Measurements from ENCODE around the gene DOCK7. TPM values are rescaled to one million over a fixed set of nuclear protein-coding genes. Genes with fewer than 3 reads are reported as not detected.

The DOCK7 gene
- total and polyA plus RNA-seq, 4 donors: 5.6 to 35.1 (median 21.7) TPM

DNA sequence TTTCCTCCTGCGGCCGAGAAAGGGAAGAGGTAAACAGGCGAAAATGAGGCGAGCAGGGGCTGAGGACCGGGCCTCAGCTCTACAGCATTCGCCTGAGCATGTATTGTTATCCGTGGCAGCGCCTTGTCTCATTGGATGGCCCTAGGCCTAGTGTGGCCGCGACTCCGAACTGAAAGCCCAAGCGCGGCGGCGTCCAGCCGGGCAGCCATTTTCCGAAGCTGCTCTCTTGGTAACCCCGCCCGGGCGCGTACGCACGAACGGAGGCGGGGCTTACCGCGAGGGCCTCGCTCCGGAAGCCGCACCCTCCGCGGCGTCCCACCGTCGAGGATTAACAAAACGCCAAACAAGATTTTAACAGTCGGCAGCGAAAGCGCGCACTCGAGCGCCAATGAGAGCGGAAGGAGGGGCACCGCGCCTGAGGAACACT lies 252.1 kb downstream of the DOCK7 start:
- H3K9me3 ChIP-seq (ENCODE audit: control insufficient read depth in 4 of 4, low read length in 3 of 4): no peaks in the 10 kb centered on the region
- H3K4me1 ChIP-seq (ENCODE audit: control insufficient read depth in 4 of 4, insufficient read depth in 4 of 4, low read length in 3 of 4): peaks cover 6 to 31% (median 20%) of the 10 kb centered on the region in 4 donors
- peak overlapping the region; percentile 91 to 96 for H3K27ac ChIP-seq (ENCODE audit: low read depth in 1 of 2, low read length in 2 of 2)
- DNase-seq (ENCODE audit: low spot score): peak; percentile 93
- WGBS: under 1% methylated on average over 45 of the region's 45 CpGs
- H3K9ac ChIP-seq (ENCODE audit: low read depth in 1 of 2, low read length in 2 of 2): peak overlapping the region; percentile 86 to 96
- no peaks in the 10 kb centered on the region for H3K27me3 ChIP-seq (ENCODE audit: control insufficient read depth in 4 of 4, insufficient read depth in 4 of 4, low read length in 3 of 4)
- H3K4me3 ChIP-seq (ENCODE audit: low read depth in 1 of 3, low read length in 3 of 3): peak overlapping the region; percentile 79 to 100 (median 97)
- TF ChIP-seq YY1 (IDR thresholded peaks at IDR 0.05) (peak; percentile 99), TAF1 (conservative IDR thresholded peaks at IDR 0.05) (peak; percentile 74), RAD21 (IDR thresholded peaks at IDR 0.05) (no peak), GABPA (IDR thresholded peaks at IDR 0.05 in 1 of 2, conservative IDR thresholded peaks at IDR 0.05 in 1 of 2) (peak in 1 of 2 donors; percentile 83), RXRA (IDR thresholded peaks at IDR 0.05) (peak in 1 of 2 donors; percentile 45)
- TF ChIP-seq, protein P1, sequence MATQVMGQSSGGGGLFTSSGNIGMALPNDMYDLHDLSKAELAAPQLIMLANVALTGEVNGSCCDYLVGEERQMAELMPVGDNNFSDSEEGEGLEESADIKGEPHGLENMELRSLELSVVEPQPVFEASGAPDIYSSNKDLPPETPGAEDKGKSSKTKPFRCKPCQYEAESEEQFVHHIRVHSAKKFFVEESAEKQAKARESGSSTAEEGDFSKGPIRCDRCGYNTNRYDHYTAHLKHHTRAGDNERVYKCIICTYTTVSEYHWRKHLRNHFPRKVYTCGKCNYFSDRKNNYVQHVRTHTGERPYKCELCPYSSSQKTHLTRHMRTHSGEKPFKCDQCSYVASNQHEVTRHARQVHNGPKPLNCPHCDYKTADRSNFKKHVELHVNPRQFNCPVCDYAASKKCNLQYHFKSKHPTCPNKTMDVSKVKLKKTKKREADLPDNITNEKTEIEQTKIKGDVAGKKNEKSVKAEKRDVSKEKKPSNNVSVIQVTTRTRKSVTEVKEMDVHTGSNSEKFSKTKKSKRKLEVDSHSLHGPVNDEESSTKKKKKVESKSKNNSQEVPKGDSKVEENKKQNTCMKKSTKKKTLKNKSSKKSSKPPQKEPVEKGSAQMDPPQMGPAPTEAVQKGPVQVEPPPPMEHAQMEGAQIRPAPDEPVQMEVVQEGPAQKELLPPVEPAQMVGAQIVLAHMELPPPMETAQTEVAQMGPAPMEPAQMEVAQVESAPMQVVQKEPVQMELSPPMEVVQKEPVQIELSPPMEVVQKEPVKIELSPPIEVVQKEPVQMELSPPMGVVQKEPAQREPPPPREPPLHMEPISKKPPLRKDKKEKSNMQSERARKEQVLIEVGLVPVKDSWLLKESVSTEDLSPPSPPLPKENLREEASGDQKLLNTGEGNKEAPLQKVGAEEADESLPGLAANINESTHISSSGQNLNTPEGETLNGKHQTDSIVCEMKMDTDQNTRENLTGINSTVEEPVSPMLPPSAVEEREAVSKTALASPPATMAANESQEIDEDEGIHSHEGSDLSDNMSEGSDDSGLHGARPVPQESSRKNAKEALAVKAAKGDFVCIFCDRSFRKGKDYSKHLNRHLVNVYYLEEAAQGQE (IDR thresholded peaks at IDR 0.05): peak; percentile 62
- no peaks in the 10 kb centered on the region for H3K36me3 ChIP-seq (ENCODE audit: control insufficient read depth in 4 of 4, insufficient read depth in 3 of 4, low read depth in 1 of 4, low read length in 3 of 4)

DNA sequence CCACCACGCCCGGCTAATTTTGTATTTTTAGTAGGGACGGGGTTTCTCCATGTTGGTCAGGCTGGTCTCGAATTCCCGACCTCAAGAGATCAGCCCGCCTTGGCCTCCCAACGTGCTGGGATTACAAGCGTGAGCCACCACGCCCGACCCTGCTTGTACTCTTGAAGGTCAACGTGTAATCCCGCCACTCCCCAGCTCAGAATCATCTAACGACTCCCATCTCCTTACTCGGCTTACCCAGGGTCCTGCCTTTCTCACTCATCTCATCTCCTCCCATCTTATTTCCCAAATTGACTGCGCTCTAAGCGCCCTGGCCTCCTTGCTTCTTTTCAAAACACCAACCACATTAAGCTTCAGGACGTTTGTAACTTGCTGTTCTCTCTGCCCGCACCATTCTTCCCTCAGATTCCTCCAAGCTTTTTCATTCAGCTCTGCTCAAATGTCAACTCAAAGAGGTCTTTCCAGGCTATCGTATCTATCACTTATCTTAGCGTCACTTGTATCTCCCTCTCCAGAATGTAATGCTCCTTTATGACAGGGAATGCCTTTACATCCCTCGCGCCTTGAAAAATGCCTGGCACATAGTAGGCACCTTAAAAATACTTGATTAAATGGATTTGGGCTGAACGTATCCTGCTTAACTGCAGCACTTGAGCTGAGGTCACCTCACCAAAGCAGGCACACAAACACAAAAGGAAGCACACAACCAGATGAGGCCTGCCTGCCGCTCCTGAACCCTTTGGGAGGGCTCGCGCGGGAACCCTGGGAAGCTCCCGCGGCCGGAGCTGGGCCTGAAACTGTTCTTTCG lies 252.8 kb downstream of the DOCK7 start:
- Histone ChIP-seq H3K27me3 (ENCODE audit: control insufficient read depth in 4 of 4, insufficient read depth in 4 of 4, low read length in 3 of 4) (no peaks in the 10 kb centered on the region), H3K9me3 (ENCODE audit: control insufficient read depth in 4 of 4, low read length in 3 of 4) (no peaks in the 10 kb centered on the region), H3K9ac (ENCODE audit: low read depth in 1 of 2, low read length in 2 of 2) (peak overlapping the region; percentile 86 to 96), H3K4me1 (ENCODE audit: control insufficient read depth in 4 of 4, insufficient read depth in 4 of 4, low read length in 3 of 4) (peaks cover 6 to 29% (median 20%) of the 10 kb centered on the region in 4 donors), H3K4me3 (ENCODE audit: low read depth in 1 of 3, low read length in 3 of 3) (peak overlapping the region; percentile 79 to 100 (median 97)), H3K27ac (ENCODE audit: low read depth in 1 of 2, low read length in 2 of 2) (peak overlapping the region; percentile 91 to 96), H3K36me3 (ENCODE audit: control insufficient read depth in 4 of 4, insufficient read depth in 3 of 4, low read depth in 1 of 4, low read length in 3 of 4) (no peaks in the 10 kb centered on the region)
- TF ChIP-seq TAF1 (conservative IDR thresholded peaks at IDR 0.05): no peak
- TF ChIP-seq SP1 (IDR thresholded peaks at IDR 0.05): no peak
- TF ChIP-seq RAD21 (IDR thresholded peaks at IDR 0.05): no peak
- TF ChIP-seq GABPA (IDR thresholded peaks at IDR 0.05 in 1 of 2, conservative IDR thresholded peaks at IDR 0.05 in 1 of 2): no peak
- no peak for TF ChIP-seq RXRA (IDR thresholded peaks at IDR 0.05)
- TF ChIP-seq, protein P2, sequence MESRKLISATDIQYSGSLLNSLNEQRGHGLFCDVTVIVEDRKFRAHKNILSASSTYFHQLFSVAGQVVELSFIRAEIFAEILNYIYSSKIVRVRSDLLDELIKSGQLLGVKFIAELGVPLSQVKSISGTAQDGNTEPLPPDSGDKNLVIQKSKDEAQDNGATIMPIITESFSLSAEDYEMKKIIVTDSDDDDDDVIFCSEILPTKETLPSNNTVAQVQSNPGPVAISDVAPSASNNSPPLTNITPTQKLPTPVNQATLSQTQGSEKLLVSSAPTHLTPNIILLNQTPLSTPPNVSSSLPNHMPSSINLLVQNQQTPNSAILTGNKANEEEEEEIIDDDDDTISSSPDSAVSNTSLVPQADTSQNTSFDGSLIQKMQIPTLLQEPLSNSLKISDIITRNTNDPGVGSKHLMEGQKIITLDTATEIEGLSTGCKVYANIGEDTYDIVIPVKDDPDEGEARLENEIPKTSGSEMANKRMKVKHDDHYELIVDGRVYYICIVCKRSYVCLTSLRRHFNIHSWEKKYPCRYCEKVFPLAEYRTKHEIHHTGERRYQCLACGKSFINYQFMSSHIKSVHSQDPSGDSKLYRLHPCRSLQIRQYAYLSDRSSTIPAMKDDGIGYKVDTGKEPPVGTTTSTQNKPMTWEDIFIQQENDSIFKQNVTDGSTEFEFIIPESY (IDR thresholded peaks at IDR 0.05): no peak
- no peak for TF ChIP-seq HNF4G (IDR thresholded peaks at IDR 0.05)
- TF ChIP-seq HNF4A (conservative IDR thresholded peaks at IDR 0.05): no peak
- TF ChIP-seq EGR1 (IDR thresholded peaks at IDR 0.05; ENCODE audit: low read depth in 2 of 2): no peak
- TF ChIP-seq FOXA1 (IDR thresholded peaks at IDR 0.05): no peak
- TF ChIP-seq, protein P1 (IDR thresholded peaks at IDR 0.05): no peak
- TF ChIP-seq FOXA2 (IDR thresholded peaks at IDR 0.05): no peak
- TF ChIP-seq, protein P3, sequence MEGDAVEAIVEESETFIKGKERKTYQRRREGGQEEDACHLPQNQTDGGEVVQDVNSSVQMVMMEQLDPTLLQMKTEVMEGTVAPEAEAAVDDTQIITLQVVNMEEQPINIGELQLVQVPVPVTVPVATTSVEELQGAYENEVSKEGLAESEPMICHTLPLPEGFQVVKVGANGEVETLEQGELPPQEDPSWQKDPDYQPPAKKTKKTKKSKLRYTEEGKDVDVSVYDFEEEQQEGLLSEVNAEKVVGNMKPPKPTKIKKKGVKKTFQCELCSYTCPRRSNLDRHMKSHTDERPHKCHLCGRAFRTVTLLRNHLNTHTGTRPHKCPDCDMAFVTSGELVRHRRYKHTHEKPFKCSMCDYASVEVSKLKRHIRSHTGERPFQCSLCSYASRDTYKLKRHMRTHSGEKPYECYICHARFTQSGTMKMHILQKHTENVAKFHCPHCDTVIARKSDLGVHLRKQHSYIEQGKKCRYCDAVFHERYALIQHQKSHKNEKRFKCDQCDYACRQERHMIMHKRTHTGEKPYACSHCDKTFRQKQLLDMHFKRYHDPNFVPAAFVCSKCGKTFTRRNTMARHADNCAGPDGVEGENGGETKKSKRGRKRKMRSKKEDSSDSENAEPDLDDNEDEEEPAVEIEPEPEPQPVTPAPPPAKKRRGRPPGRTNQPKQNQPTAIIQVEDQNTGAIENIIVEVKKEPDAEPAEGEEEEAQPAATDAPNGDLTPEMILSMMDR (IDR thresholded peaks at IDR 0.05; ENCODE audit: low read depth, low read length, missing input control): no peak
- TF ChIP-seq JUND (IDR thresholded peaks at IDR 0.05): no peak
- no peak for TF ChIP-seq NR2F2 (IDR thresholded peaks at IDR 0.05)
- TF ChIP-seq, protein P4, sequence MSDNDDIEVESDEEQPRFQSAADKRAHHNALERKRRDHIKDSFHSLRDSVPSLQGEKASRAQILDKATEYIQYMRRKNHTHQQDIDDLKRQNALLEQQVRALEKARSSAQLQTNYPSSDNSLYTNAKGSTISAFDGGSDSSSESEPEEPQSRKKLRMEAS (IDR thresholded peaks at IDR 0.05): no peak
- TF ChIP-seq, protein P5, sequence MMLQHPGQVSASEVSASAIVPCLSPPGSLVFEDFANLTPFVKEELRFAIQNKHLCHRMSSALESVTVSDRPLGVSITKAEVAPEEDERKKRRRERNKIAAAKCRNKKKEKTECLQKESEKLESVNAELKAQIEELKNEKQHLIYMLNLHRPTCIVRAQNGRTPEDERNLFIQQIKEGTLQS (IDR thresholded peaks at IDR 0.05): no peak
- 50% methylated on average over 31 of the region's 31 CpGs for WGBS
- no peak for DNase-seq (ENCODE audit: low spot score)

Data from liver (tissue), 9 donors.